Neural progenitor cell (in vitro differentiated cells): ENCODE data around the gene GBP2.

Experiments used
- EZH2phosphoT487 ChIP-seq: fragments of 200-600 bp; sonication (generic); IDR thresholded peaks from 2 replicates; pipeline ENCODE4 v1.6.1; 2017; ENCODE audit warnings: antibody characterized with exemption
- TF ChIP-seq, protein P1 (sequence below): fragments of 200-600 bp; sonication (generic); IDR thresholded peaks from 2 replicates; pipeline ENCODE4 v1.5.1; 2017; ENCODE audit warnings: antibody characterized with exemption, mild to moderate bottlenecking

- TF ChIP-seq, protein P1, sequence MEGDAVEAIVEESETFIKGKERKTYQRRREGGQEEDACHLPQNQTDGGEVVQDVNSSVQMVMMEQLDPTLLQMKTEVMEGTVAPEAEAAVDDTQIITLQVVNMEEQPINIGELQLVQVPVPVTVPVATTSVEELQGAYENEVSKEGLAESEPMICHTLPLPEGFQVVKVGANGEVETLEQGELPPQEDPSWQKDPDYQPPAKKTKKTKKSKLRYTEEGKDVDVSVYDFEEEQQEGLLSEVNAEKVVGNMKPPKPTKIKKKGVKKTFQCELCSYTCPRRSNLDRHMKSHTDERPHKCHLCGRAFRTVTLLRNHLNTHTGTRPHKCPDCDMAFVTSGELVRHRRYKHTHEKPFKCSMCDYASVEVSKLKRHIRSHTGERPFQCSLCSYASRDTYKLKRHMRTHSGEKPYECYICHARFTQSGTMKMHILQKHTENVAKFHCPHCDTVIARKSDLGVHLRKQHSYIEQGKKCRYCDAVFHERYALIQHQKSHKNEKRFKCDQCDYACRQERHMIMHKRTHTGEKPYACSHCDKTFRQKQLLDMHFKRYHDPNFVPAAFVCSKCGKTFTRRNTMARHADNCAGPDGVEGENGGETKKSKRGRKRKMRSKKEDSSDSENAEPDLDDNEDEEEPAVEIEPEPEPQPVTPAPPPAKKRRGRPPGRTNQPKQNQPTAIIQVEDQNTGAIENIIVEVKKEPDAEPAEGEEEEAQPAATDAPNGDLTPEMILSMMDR = no peak
- no peak for TF ChIP-seq EZH2phosphoT487
Measured at GRCh38 chr1:89114662-89115061, 11.3 kb downstream of the GBP2 start.
